ENCODE data around the gene TMEM121B.

Gene TMEM121B

GRCh38 chr22:17110791-17111550, 10.2 kb downstream of the TMEM121B start:
- DNase-seq (ENCODE audit: low read depth), result no peak

DNA sequence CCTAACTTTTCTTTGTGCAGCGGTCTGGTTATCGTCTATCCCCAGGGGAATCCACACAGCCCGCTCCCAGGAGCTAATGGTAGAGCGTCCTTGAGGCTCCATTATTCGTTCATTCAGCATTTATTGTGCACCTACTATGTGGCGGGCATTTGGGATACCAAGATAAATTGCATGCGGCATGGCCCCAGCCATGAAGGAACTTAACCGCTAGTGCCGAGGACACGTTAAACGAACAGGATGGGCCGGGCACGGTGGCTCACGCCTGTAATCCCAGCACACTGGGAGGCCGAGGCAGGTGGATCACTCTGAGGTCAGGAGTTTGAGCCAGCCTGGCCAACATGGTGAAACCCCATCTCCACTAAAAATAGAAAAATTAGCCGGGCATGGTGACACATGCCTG, 11.2 kb downstream of the TMEM121B start:
- no peak for DNase-seq (ENCODE audit: low read depth)

GRCh38 chr22:17109113-17109865, 11.9 kb downstream of the TMEM121B start:
- DNase-seq (ENCODE audit: low read depth), result no peak

DNA sequence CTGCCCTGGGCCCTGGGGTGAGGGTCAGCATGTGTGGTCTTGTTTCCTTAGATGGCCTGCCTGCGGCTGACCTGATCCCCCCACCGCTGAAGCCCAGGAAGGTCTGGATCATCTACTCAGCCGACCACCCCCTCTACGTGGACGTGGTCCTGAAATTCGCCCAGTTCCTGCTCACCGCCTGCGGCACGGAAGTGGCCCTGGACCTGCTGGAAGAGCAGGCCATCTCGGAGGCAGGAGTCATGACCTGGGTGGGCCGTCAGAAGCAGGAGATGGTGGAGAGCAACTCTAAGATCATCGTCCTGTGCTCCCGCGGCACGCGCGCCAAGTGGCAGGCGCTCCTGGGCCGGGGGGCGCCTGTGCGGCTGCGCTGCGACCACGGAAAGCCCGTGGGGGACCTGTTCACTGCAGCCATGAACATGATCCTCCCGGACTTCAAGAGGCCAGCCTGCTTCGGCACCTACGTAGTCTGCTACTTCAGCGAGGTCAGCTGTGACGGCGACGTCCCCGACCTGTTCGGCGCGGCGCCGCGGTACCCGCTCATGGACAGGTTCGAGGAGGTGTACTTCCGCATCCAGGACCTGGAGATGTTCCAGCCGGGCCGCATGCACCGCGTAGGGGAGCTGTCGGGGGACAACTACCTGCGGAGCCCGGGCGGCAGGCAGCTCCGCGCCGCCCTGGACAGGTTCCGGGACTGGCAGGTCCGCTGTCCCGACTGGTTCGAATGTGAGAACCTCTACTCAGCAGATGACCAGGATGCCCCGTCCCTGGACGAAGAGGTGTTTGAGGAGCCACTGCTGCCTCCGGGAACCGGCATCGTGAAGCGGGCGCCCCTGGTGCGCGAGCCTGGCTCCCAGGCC, 12.7 kb downstream of the TMEM121B start:
- DNase-seq (ENCODE audit: low read depth), result no peak

GRCh38 chr22:17107547-17107810, 13.7 kb downstream of the TMEM121B start:
- DNase-seq (ENCODE audit: low read depth), result no peak

DNA sequence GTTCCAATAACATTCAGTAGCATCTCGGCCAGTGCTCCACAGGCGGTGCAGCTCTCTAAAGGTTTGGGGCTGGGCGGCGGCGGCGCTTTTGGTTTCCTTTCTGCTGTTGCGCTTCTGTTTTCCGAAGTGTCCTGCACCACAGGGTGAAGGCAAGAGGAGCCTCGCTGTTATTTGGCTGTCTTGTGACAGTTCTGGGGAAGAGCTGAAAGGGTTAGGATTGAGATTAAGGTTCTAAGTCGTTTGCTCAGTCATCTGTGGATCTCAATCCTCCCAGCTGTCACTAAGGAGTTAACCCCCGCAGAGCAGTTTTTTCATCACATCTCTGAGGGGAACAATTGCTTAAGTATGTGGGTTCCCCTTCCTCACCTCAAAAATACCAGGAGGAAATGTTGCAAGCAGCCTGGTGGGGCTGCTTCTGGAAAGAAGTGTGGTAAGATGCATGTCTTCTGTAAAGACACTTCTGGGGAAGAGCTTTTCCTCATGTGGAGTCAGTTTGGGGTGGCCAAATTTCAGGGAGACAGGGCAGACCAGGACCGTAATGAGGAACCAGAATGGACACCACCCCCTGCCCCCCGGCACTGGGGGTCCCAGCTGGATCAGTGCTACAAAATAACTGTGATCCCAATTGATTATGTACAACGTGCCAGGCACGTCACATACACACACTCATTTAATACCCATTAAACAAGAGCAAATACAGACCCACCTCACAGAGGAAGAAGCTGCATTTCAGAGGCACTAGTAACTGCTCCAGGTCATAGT, 14.2 kb downstream of the TMEM121B start:
- no peak for DNase-seq (ENCODE audit: low read depth)

GRCh38 chr22:17106161-17106784, 14.9 kb downstream of the TMEM121B start:
- no peak for DNase-seq (ENCODE audit: low read depth)

- DNase-seq (ENCODE audit: low read depth), result no peak
Measured at GRCh38 chr22:17105143-17106129, 15.7 kb downstream of the TMEM121B start.

DNA sequence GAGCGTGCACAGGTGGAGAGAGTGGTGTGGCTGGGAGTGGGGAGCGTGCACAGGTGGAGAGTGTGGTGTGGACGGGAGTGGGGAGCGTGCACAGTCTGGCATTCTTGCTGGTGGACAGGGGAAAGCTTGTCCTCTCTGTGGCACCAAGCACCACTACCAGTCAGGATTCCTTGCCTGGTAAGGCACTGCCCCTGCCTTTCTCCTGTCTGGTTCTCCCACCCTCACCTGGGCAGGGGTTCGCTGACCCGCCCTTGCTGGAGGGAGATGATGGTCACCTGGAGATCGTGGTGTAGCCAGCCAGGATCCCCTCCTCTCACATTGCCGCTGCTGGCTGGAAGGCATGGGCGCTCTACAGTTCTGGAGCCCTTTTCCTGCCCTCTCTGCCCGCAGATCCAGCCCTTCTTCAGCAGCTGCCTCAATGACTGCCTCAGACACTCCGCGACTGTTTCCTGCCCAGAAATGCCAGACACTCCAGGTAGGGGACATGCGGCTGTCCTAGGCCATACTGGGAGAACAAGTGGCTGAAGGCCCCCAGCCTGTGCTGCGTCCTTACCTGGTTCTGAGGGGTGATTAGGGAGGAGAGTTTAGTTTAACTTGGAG, 16.7 kb downstream of the TMEM121B start:
- no peak for DNase-seq (ENCODE audit: low read depth)

- no peak for DNase-seq (ENCODE audit: low read depth)
Measured at GRCh38 chr22:17103351-17103750, 17.8 kb downstream of the TMEM121B start.

DNA sequence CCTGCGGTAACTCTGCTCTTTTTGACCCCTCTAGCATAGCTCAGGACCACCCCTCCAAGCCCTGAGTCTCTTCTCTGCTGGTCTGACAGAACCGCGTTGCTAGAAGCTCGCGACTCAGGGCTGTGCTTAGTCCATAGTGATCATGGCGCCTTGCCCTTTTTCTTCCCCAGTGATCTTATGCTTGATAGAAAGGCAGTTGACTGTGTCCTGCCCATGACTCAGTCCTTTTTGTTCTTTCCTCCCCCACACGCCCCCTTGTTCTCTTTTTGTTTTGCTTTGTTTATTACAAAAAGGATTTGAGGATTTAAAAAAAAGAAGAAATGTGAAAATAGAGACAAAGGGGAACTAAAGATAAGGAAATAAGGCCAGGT, 18.9 kb downstream of the TMEM121B start:
- no peak for DNase-seq (ENCODE audit: low read depth)

DNA sequence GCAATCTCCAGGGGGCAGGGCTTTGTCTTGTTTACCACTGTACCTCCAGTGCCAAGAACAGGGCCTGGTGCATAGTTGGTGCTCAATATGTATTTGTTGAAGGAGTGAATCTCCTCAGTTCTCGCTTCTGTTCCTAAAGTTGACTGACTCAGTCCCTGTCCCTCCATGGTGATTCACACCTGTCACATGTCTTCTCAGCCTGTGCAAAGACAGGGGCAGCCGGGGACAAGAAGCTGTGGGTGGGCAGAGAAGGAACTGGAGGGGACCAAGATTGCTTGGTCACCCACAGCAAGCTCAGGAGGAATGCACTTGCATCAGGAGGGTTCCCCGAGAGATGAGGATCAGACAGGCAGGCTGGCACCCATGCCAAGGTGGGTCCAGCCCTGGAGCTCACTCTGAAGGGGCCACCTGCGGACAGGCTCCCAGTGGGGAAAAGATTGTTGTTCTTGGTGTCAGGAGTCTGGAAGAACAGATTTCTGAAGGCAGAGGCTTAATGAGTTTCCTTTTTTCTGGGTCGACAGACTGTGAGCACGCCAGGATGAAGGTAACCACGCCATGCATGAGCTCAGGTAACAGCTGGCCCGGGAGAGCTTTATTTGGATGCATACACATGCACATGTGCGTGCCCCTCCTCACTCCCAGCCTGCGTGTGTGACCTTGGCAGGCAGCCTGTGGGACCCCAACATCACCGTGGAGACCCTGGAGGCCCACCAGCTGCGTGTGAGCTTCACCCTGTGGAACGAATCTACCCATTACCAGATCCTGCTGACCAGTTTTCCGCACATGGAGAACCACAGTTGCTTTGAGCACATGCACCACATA, 19.5 kb downstream of the TMEM121B start:
- DNase-seq (ENCODE audit: low read depth), result no peak

- no peak for DNase-seq (ENCODE audit: low read depth)
Measured at GRCh38 chr22:17100621-17101020, 20.5 kb downstream of the TMEM121B start.

DNA sequence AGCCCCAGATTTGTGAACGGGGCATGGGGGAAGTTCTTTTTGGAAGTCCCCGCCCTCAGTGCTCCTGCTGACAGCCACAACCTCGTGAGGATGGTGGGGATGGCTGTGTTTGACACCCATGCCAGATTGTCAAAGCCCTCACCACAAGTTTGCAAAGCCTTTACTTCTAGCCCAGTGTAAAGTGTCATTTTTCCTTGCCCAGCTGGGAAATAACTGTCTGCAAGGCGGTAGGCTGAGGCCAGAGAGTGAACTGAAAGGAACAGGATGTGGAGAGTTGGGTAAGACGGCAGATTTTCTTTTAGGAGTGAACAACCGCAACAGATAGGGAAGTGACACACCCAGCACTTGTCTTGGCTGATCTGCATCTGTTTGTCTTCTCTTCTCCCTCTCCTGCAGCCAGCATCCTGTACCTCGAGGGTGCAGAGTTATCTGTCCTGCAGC, 22.8 kb downstream of the TMEM121B start:
- DNase-seq (ENCODE audit: low read depth), result no peak

DNA sequence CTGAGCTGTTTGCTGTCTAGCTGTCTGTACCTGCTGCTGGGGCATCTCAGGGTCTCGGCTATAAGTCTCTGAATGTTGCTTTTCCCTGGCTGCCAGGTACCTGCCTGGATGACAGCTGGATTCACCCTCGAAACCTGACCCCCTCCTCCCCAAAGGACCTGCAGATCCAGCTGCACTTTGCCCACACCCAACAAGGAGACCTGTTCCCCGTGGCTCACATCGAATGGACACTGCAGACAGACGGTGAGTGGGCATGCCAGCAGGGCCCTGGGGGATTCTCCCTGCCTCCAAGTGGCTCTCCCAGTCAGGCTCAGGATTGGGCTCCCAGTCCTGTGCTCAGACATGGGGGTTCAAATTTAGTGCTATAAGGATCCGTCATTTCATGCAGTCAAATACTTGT, 23.5 kb downstream of the TMEM121B start:
- DNase-seq (ENCODE audit: low read depth), result no peak

DNA sequence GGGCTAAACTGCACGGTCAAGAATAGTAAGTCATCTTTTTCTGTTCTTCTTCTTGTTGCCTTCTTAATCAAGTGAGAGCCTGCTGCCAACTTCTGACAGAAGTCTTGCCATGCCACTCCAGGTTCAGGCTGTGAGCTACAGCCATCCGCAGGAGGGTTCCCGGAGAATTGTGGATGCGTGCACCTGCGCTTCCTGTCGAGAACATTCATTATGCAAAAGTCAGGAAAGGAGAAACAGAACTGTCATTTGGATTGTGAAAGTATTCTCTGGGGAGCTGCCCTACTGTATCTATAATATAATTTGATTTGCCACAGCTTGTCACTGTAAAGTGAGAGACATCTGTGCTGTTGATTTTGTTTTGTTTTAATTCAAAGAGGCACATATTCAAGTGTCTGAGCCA, 24.1 kb downstream of the TMEM121B start:
- DNase-seq (ENCODE audit: low read depth), result no peak

DNA sequence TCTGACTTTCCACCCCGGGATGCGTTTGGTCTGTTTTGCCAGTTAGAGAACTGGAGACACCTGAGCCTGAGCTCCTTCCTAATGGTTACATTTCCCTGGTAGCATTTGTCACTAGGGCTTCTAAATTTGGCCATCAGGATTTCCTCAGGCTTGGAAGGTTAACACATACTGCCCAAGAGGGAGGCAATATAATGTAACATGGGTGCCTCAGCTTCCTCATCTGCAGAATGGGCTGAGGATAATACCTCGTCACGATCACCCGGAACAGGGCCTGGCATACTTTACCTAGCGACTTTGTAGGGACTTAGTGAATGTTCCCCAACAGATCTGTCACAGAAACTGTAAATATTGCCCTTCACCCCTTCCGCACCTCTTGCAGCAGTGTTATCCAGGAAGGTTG, 25.1 kb downstream of the TMEM121B start:
- no peak for DNase-seq (ENCODE audit: low read depth)

DNA sequence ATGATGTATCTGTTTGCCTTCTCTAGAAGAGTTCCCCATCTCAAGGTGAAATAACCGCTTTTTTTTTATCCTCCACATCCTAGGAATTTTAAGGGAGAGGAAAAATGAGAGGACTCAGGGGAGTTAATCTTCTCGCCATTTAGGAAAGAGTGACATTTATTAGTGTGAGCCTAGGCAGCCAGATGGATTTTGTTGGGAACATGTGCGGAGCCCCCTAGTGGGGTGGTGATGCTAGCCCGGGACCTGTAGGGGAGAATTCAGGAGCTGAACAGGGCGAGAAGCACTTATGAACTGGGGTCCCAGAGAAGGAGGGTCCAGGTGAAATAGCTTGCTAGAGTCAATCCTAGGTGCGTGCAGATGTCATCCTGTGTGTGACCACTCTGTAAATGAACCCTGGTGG, 25.6 kb downstream of the TMEM121B start:
- DNase-seq (ENCODE audit: low read depth), result no peak

- DNase-seq (ENCODE audit: low read depth), result no peak
Measured at GRCh38 chr22:17093081-17093480, 28.1 kb downstream of the TMEM121B start.

Data from stromal cell of bone marrow (primary cell).